Naive B cell (primary cell): ENCODE results near the gene USP50. TPM values are rescaled to one million over a fixed set of nuclear protein-coding genes. Genes with fewer than 3 reads are reported as not detected.
"Not testable (repeated sequence)": the region's sequence is repeated elsewhere in the genome, so short reads cannot be mapped to it uniquely, and the experiment has no call there.

Experiments
- ATAC-seq, 2 donors: fragments of 150-1000 bp; cut with Tn5 transposase; 2 replicates each; pipeline ENCODE4 v1.10.0; 2021; ENCODE audit warnings: low read depth in 2 of 2, mild to moderate bottlenecking in 2 of 2, moderate library complexity in 2 of 2
- DNase-seq: peaks from one replicate; pipeline ENCODE4 v3.0.0; 2022
- H3K27ac Mint-ChIP-seq, 6 donors: one replicate each; pipeline ENCODE4 v1.8.0; 2020 to 2022; ENCODE audit warnings: mild to moderate bottlenecking in 6 of 6, mixed read lengths in 6 of 6, moderate library complexity in 5 of 6, inconsistent platforms in 2 of 6
- H3K27me3 Mint-ChIP-seq, 3 donors: one replicate each; pipeline ENCODE4 v1.8.0; 2021 to 2022; ENCODE audit warnings: mixed read lengths in 3 of 3, mild to moderate bottlenecking in 1 of 3
- H3K36me3 Mint-ChIP-seq, 2 donors: one replicate each; pipeline ENCODE4 v1.8.0; 2020 to 2022; ENCODE audit warnings: mixed read lengths in 2 of 2, inconsistent platforms in 1 of 2, mild to moderate bottlenecking in 1 of 2
- H3K4me1 Mint-ChIP-seq, 3 donors: one replicate each; pipeline ENCODE4 v1.8.0; 2020 to 2022; ENCODE audit warnings: mixed read lengths in 3 of 3, inconsistent platforms in 1 of 3, mild to moderate bottlenecking in 1 of 3, moderate library complexity in 1 of 3
- H3K4me3 Mint-ChIP-seq, 8 donors: one replicate each; pipeline ENCODE4 v1.8.0; 2020 to 2022; ENCODE audit warnings: mild to moderate bottlenecking in 8 of 8, mixed read lengths in 8 of 8, moderate library complexity in 8 of 8, inconsistent platforms in 2 of 8
- H3K9me3 Mint-ChIP-seq, 7 donors: one replicate each; pipeline ENCODE4 v1.8.0; 2020 to 2022; ENCODE audit warnings: mixed read lengths in 7 of 7, mild to moderate bottlenecking in 5 of 7, inconsistent platforms in 2 of 7, moderate library complexity in 1 of 7
- polyA plus RNA-seq, 6 donors: library from polyadenylated mRNA; unstranded; fragments of 300-500 nt; fragmentation: Illumina TruSeq; gene quantifications; one replicate each; pipeline ENCODE4 v1.2.3, GENCODE V29; 2021; ENCODE audit warnings: low read depth in 6 of 6

USP50 gene
- not detected for polyA plus RNA-seq

- DNase-seq (no peak), ATAC-seq (no peak)
- H3K36me3 Mint-ChIP-seq: no peaks in the 10 kb centered on the region
- H3K27ac Mint-ChIP-seq: peak within 1 kb of the TSS in 1 of 6 donors; percentile 72
- H3K27me3 Mint-ChIP-seq: no peaks in the 10 kb centered on the region
- no peaks in the 10 kb centered on the region for H3K4me1 Mint-ChIP-seq
- peaks cover 0 to 2% (median 0%) of the 10 kb centered on the region in 7 donors for H3K9me3 Mint-ChIP-seq
- H3K4me3 Mint-ChIP-seq: no peak within 1 kb of the TSS
Measured at GRCh38 chr15:50546566-50546965, at the start of gene USP50. Gene USP50 (minus strand): TSS chr15:50546666. CDS start chr15:50546525, 141 bp downstream.

- peaks cover 0 to 4% (median 0%) of the 10 kb centered on the region in 3 donors for H3K4me1 Mint-ChIP-seq
- peaks cover 23 to 29% of the 10 kb centered on the region in 2 donors for H3K36me3 Mint-ChIP-seq
- H3K27ac Mint-ChIP-seq: peak overlapping the region in 3 of 6 donors; percentile 15 to 56 (median 39)
- H3K9me3 Mint-ChIP-seq: no peaks in the 10 kb centered on the region
- DNase-seq (no peak), ATAC-seq (no peak)
- no peaks in the 10 kb centered on the region for H3K27me3 Mint-ChIP-seq
- H3K4me3 Mint-ChIP-seq: no peak overlapping the region
Measured at GRCh38 chr15:50594311-50594710, 47.8 kb upstream of the USP50 start.

DNA sequence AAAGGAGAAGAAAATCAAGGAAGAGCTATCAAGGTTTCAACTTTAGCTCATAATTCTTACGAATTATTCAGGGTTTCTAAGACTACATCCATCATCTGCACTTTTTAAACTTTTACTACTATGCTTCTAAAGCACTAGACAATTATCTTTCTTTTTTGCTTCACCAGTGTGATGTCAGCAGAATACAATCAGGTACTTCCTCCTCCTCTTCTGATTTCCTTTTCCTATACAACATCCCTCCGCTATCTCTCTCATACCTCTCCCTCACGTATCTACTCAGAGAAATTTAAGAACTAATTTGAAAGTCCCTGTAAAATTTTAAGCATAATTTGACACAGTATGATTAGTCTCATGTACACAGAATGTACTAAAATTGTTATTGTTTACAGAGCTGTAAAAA, 47.3 kb upstream of the USP50 start:
- Mint-ChIP-seq H3K36me3 (peaks cover 26 to 33% of the 10 kb centered on the region in 2 donors), H3K27me3 (no peaks in the 10 kb centered on the region), H3K9me3 (no peaks in the 10 kb centered on the region), H3K27ac (peak overlapping the region in 3 of 6 donors; percentile 20 to 56 (median 39)), H3K4me3 (no peak overlapping the region), H3K4me1 (peaks cover 0 to 4% (median 0%) of the 10 kb centered on the region in 3 donors)
- ATAC-seq (no peak), DNase-seq (no peak)

DNA sequence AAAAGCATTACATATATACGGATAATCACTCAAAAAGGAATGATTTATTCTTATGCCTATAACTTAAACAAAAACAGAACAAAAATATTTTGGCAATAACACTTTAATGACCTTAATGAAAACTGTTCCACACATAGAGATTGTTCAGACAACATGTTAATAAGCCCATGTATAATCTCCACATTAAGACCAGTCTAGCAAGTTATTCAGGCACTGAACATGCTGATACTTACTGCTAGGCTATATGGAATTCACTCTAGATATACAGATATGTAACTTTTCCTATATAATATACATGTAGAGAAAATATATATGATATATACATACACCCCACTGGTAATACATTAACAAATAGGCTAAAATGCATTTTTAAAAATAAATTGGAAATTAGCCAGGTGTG, 43.8 kb upstream of the USP50 start:
- H3K27me3 Mint-ChIP-seq: no peaks in the 10 kb centered on the region
- peak overlapping the region in 1 of 6 donors; percentile 54 for H3K27ac Mint-ChIP-seq
- no peaks in the 10 kb centered on the region for H3K9me3 Mint-ChIP-seq
- DNase-seq (no peak), ATAC-seq (no peak)
- H3K36me3 Mint-ChIP-seq: peaks cover 35% of the 10 kb centered on the region in 2 donors
- no peaks in the 10 kb centered on the region for H3K4me1 Mint-ChIP-seq
- no peak overlapping the region for H3K4me3 Mint-ChIP-seq

- no peak overlapping the region for H3K4me3 Mint-ChIP-seq
- H3K36me3 Mint-ChIP-seq: peaks cover 6 to 27% of the 10 kb centered on the region in 2 donors
- no peaks in the 10 kb centered on the region for H3K4me1 Mint-ChIP-seq
- no peaks in the 10 kb centered on the region for H3K9me3 Mint-ChIP-seq
- no peaks in the 10 kb centered on the region for H3K27me3 Mint-ChIP-seq
- peak overlapping the region in 3 of 6 donors; percentile 44 to 73 (median 62) for H3K27ac Mint-ChIP-seq
- no peak for ATAC-seq
- DNase-seq: no peak
Measured at GRCh38 chr15:50577492-50577891, 31.0 kb upstream of the USP50 start.

DNA sequence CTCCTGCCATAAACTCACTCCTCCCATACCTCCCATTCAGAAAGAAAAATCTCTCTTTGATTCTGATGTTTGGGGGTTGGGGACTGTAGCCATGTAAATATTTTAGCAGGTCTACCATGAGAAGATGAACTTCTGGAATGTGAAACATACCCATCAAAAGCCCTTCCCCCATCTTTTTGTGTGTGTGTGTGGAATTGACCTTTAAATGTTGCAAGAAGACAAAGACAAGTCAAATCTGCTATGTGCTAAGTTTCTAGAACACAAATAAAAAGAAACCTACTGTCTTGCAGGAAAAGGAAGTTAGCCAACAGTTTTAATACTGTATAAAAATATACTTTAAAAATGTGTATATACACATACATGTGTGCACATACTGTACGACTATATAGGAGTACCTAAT, 29.7 kb upstream of the USP50 start:
- H3K27me3 Mint-ChIP-seq: no peaks in the 10 kb centered on the region
- H3K4me1 Mint-ChIP-seq: no peaks in the 10 kb centered on the region
- H3K27ac Mint-ChIP-seq: peak overlapping the region in 2 of 6 donors; percentile 1 to 44
- no peaks in the 10 kb centered on the region for H3K9me3 Mint-ChIP-seq
- no peak for DNase-seq
- H3K36me3 Mint-ChIP-seq: peaks cover 0 to 20% of the 10 kb centered on the region in 2 donors
- H3K4me3 Mint-ChIP-seq: no peak overlapping the region
- ATAC-seq: no peak

GRCh38 chr15:50573842-50574241, 27.4 kb upstream of the USP50 start:
- H3K9me3 Mint-ChIP-seq, H3K4me3 Mint-ChIP-seq, ATAC-seq, H3K27me3 Mint-ChIP-seq, H3K4me1 Mint-ChIP-seq, DNase-seq: not testable (repeated sequence)
- Mint-ChIP-seq H3K27ac (peak overlapping the region in 1 of 6 donors; percentile 10), H3K36me3 (peaks cover 7 to 20% of the 10 kb centered on the region in 2 donors)

GRCh38 chr15:50563756-50564155, 17.3 kb upstream of the USP50 start:
- Mint-ChIP-seq H3K9me3 (no peaks in the 10 kb centered on the region), H3K27ac (peak overlapping the region in 1 of 6 donors; percentile 1), H3K36me3 (peaks cover 15 to 18% of the 10 kb centered on the region in 2 donors), H3K4me3 (no peak overlapping the region), H3K4me1 (no peaks in the 10 kb centered on the region), H3K27me3 (no peaks in the 10 kb centered on the region)
- no peak for DNase-seq
- no peak for ATAC-seq

DNA sequence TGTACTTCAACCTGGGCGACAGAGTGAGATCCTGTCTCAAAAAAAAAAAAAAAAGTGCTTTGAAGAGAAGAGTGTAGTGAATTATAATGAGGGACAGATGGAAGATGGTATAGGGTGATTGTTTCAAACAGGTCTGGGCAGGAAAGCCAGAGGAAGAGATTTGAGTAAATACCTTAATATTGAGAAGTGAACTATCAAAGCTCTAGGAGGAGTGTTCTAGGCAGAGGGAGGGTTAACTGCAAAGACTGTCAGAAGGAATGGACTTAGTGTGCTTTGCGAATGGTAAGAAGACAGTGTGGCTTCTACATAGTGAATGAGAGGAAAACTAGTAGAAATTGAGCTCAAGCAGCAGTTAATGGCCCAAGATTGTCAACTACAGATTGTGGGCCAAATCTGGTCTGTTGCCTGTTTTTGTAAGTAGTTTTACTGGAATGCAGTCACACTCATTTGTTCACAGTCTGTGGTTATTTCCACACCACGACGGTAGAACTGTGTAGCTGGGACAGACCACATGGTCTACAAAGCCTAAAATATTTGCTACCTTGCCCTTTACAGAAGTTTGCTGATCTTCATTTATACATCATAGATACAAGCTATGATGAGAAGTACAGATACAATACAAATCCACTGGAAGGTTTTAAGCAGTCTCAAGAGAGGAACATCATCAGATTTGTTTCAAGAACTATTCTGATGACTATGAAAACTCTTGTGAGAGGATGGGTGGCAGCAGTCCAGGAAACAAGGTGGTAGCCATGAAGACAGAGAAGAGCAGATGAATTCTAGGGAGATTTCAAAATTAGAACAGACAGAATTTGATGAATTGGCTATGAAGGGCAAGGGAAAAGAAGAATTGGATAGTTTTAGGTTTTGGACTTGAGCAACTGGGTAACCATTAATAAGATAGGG, 16.5 kb upstream of the USP50 start:
- peaks cover 15 to 18% of the 10 kb centered on the region in 2 donors for H3K36me3 Mint-ChIP-seq

DNA sequence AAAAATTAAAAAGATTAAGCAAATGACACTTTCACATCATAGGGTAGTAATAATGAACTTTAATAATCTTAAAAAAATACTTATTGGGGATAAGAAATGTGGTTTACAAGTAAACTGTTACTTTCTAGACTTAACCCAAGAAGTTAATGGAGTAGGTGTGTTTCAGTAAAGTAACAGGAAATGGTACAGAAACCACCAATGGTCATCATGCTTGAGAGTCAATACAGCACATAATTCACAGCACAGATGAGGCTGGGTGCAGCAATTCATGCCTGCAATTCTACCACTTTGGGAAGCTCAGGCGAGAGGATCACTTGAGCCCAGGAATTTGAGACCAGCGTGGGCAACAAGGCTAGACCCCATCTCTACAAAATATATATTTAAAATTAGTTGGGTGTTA, 11.5 kb upstream of the USP50 start:
- no peaks in the 10 kb centered on the region for H3K9me3 Mint-ChIP-seq
- no peaks in the 10 kb centered on the region for H3K27me3 Mint-ChIP-seq
- H3K27ac Mint-ChIP-seq: peak overlapping the region in 1 of 6 donors; percentile 54
- ATAC-seq: no peak
- peaks cover 0 to 10% (median 0%) of the 10 kb centered on the region in 3 donors for H3K4me1 Mint-ChIP-seq
- peaks cover 9 to 21% of the 10 kb centered on the region in 2 donors for H3K36me3 Mint-ChIP-seq
- H3K4me3 Mint-ChIP-seq: no peak overlapping the region
- no peak for DNase-seq

More for the DNA sequence above, 16.5 kb upstream of the USP50 start:
- Mint-ChIP-seq H3K4me3 (no peak overlapping the region), H3K9me3 (no peaks in the 10 kb centered on the region), H3K27me3 (no peaks in the 10 kb centered on the region), H3K4me1 (no peaks in the 10 kb centered on the region), H3K27ac (peak overlapping the region; percentile 3 to 89 (median 46))
- ATAC-seq: no peak
- no peak for DNase-seq

DNA sequence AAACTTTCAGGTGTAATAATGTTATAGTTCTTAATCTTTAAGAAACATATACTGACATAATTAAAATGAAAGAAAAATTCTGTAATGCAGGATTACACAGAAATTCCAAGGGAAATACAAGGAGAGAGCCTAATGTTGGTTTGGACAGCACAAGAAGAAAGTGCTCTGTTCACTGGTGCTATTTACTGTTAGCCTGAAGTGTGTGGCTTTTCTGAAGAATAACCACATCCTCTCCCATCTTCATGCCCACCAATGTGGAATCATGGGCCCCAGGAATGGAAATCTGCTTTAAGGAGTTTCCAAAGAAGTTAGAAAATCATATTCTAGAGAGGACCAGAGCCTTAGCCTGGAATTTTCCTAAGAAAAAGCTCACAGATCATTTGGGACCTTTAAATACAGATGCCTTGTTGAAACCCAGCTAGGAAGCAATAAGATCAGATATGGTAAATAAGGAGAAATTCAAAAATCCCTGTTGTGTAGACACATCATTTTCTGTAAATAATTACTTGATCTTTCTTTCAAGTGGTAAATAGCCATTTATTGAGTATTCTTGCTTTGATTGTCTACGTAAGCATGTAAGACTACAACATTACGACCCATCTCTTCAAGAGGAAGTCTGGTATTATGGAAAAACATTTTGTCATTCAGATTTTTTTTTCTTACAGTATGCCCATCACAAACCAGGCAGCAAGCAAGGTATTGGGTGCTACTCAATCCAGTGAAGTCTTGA, 10.3 kb upstream of the USP50 start:
- no peak for ATAC-seq
- peaks cover 0 to 21% of the 10 kb centered on the region in 2 donors for H3K36me3 Mint-ChIP-seq

GRCh38 chr15:50552238-50552637, 5.8 kb upstream of the USP50 start:
- no peak overlapping the region for H3K4me3 Mint-ChIP-seq
- H3K36me3 Mint-ChIP-seq: peaks cover 0 to 6% of the 10 kb centered on the region in 2 donors
- ATAC-seq (no peak), DNase-seq (no peak)
- no peak overlapping the region for H3K27ac Mint-ChIP-seq
- H3K9me3 Mint-ChIP-seq: peaks cover 0 to 2% (median 0%) of the 10 kb centered on the region in 7 donors
- no peaks in the 10 kb centered on the region for H3K27me3 Mint-ChIP-seq
- peaks cover 0 to 9% (median 0%) of the 10 kb centered on the region in 3 donors for H3K4me1 Mint-ChIP-seq

More for the DNA sequence above, 10.3 kb upstream of the USP50 start:
- H3K4me3 Mint-ChIP-seq: no peak overlapping the region
- peak overlapping the region in 2 of 6 donors; percentile 44 to 74 for H3K27ac Mint-ChIP-seq
- H3K27me3 Mint-ChIP-seq: no peaks in the 10 kb centered on the region
- H3K9me3 Mint-ChIP-seq: no peaks in the 10 kb centered on the region
- no peak for DNase-seq
- peaks cover 0 to 10% (median 0%) of the 10 kb centered on the region in 3 donors for H3K4me1 Mint-ChIP-seq

- Mint-ChIP-seq H3K36me3 (no peaks in the 10 kb centered on the region), H3K27ac (no peak overlapping the region), H3K27me3 (no peaks in the 10 kb centered on the region), H3K4me1 (peaks cover 0 to 4% (median 0%) of the 10 kb centered on the region in 3 donors), H3K4me3 (no peak overlapping the region), H3K9me3 (peaks cover 0 to 2% (median 0%) of the 10 kb centered on the region in 7 donors)
- ATAC-seq: no peak
- no peak for DNase-seq
Measured at GRCh38 chr15:50549326-50549725, 2.9 kb upstream of the USP50 start.
